ENCODE results near the gene PTPRT. TPM values are rescaled to one million over a fixed set of nuclear protein-coding genes. Genes with fewer than 3 reads are reported as not detected.

The PTPRT gene
- total and polyA plus RNA-seq, 2 of the 13 experiments (the other 11 are each of a cell fraction or from before 2014, with no cell fraction given), result under 0.01 to 0.09 TPM

DNA sequence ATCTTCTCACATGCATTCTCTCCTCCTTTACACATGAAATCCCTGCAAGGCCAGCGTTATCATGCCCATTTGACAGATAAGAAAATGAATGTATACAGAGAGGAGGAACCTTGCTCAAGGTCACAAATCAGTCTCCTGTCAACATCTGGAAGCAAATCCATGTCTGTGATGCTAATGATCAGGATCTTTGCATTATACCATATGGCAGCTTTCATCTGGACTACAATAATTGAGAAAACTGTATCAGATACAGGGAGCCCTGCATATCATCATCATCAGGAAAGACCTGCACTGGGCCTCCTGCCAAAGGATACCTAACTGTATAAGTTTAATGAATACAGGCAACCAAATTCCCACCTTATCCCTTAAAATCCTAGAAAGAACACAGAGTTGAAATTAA lies 213.7 kb downstream of the PTPRT start:
- no peak overlapping the region for H3K4me2 ChIP-seq (ENCODE audit: low read depth, low read length)
- H3K79me2 ChIP-seq (ENCODE audit: insufficient read depth, low read length), result no peaks in the 10 kb centered on the region
- POLR2A ChIA-PET, result no interaction called here
- FAIRE-seq (no peak), ATAC-seq (no peak), DNase-seq (ENCODE audit: low spot score) (no peak)
- intact Hi-C loops (cut with micrococcal nuclease; ENCODE audit: unreplicated experiment), result no loop called here
- H3K27me3 ChIP-seq (ENCODE audit: control insufficient read depth in 1 of 2, insufficient read depth in 2 of 2, low read length in 2 of 2), result peaks cover 0 to 2% of the 10 kb centered on the region in 2 experiments; a peak in 1 of 5 replicates
- H2AFZ ChIP-seq (ENCODE audit: low read length), result no peak overlapping the region
- H4K20me1 ChIP-seq (ENCODE audit: insufficient read depth, low read length), result no peaks in the 10 kb centered on the region
- no peaks in the 10 kb centered on the region for H3K4me1 ChIP-seq (ENCODE audit: insufficient read depth, low read length)
- no peaks in the 10 kb centered on the region for H3K36me3 ChIP-seq (replicated peaks in 1 of 2; ENCODE audit: control insufficient read depth in 1 of 2, insufficient read depth in 2 of 2, low read length in 2 of 2)
- H3K27ac ChIP-seq (ENCODE audit: extremely low read length, insufficient read depth, low read length), result no peak overlapping the region
- BruUV-seq (replicated peaks), result no TSS peak
- CTCF ChIA-PET (ENCODE audit: low intra/inter-chr PET ratio, low total read pairs), result no interaction called here
- no peaks in the 10 kb centered on the region for H3K9me3 ChIP-seq (ENCODE audit: low read length)
- H3K9ac ChIP-seq (ENCODE audit: insufficient read depth, low read depth, low read length), result no peak overlapping the region
- in situ Hi-C loops (cut with HindIII; ENCODE audit: extremely low pct_ligation_motif_present, low pct_unique_long_range_greater_than_20kb), result no loop called here
- 32% methylated on average over 1 of the region's 1 CpG for WGBS (ENCODE audit: low lambda C conversion rate)
- H3K4me3 ChIP-seq (replicated peaks in 1 of 3; ENCODE audit: insufficient read depth in 1 of 3, low read depth in 2 of 3, low read length in 3 of 3), result no peak overlapping the region
- TF ChIP-seq, protein P1, sequence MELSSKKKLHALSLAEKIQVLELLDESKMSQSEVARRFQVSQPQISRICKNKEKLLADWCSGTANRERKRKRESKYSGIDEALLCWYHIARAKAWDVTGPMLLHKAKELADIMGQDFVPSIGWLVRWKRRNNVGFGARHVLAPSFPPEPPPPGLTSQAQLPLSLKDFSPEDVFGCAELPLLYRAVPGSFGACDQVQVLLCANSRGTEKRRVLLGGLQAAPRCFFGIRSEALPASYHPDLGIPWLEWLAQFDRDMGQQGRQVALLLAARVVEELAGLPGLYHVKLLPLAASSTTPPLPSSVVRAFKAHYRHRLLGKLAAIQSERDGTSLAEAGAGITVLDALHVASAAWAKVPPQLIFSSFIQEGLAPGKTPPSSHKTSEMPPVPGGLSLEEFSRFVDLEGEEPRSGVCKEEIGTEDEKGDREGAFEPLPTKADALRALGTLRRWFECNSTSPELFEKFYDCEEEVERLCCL (CRISPR knock-in tag; IDR thresholded peaks at IDR 0.05; ENCODE audit: borderline replicate concordance), result no peak
- TF ChIP-seq ZNF660 (CRISPR knock-in tag; IDR thresholded peaks at IDR 0.05; ENCODE audit: borderline replicate concordance, low read depth), result no peak
- no peak for TF ChIP-seq ZMYM3 (CRISPR knock-in tag; IDR thresholded peaks at IDR 0.05)
- TF ChIP-seq, protein P2, sequence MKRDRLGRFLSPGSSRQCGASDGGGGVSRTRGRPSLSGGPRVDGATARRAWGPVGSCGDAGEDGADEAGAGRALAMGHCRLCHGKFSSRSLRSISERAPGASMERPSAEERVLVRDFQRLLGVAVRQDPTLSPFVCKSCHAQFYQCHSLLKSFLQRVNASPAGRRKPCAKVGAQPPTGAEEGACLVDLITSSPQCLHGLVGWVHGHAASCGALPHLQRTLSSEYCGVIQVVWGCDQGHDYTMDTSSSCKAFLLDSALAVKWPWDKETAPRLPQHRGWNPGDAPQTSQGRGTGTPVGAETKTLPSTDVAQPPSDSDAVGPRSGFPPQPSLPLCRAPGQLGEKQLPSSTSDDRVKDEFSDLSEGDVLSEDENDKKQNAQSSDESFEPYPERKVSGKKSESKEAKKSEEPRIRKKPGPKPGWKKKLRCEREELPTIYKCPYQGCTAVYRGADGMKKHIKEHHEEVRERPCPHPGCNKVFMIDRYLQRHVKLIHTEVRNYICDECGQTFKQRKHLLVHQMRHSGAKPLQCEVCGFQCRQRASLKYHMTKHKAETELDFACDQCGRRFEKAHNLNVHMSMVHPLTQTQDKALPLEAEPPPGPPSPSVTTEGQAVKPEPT (CRISPR knock-in tag; IDR thresholded peaks at IDR 0.05; ENCODE audit: low read depth), result no peak
- TF ChIP-seq, protein P3, sequence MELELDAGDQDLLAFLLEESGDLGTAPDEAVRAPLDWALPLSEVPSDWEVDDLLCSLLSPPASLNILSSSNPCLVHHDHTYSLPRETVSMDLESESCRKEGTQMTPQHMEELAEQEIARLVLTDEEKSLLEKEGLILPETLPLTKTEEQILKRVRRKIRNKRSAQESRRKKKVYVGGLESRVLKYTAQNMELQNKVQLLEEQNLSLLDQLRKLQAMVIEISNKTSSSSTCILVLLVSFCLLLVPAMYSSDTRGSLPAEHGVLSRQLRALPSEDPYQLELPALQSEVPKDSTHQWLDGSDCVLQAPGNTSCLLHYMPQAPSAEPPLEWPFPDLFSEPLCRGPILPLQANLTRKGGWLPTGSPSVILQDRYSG (CRISPR knock-in tag; IDR thresholded peaks at IDR 0.05), result no peak
- TF ChIP-seq, protein P4, sequence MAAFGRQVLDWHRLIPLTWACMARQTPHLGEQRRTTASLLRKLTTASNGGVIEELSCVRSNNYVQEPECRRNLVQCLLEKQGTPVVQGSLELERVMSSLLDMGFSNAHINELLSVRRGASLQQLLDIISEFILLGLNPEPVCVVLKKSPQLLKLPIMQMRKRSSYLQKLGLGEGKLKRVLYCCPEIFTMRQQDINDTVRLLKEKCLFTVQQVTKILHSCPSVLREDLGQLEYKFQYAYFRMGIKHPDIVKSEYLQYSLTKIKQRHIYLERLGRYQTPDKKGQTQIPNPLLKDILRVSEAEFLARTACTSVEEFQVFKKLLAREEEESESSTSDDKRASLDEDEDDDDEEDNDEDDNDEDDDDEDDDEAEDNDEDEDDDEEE (CRISPR knock-in tag; IDR thresholded peaks at IDR 0.05), result no peak
- no peak for TF ChIP-seq ZSCAN12 (CRISPR knock-in tag; IDR thresholded peaks at IDR 0.05)
- TF ChIP-seq MEF2D (CRISPR knock-in tag; IDR thresholded peaks at IDR 0.05), result no peak
- TF ChIP-seq, protein P5, sequence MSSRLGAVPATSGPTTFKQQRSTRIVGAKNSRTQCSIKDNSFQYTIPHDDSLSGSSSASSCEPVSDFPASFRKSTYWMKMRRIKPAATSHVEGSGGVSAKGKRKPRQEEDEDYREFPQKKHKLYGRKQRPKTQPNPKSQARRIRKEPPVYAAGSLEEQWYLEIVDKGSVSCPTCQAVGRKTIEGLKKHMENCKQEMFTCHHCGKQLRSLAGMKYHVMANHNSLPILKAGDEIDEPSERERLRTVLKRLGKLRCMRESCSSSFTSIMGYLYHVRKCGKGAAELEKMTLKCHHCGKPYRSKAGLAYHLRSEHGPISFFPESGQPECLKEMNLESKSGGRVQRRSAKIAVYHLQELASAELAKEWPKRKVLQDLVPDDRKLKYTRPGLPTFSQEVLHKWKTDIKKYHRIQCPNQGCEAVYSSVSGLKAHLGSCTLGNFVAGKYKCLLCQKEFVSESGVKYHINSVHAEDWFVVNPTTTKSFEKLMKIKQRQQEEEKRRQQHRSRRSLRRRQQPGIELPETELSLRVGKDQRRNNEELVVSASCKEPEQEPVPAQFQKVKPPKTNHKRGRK (CRISPR knock-in tag; IDR thresholded peaks at IDR 0.05), result no peak
- no peak for TF ChIP-seq ZSCAN9 (CRISPR knock-in tag; IDR thresholded peaks at IDR 0.05; ENCODE audit: borderline replicate concordance)
- no peak for TF ChIP-seq TMF1 (CRISPR knock-in tag; IDR thresholded peaks at IDR 0.05; ENCODE audit: low read depth)
- TF ChIP-seq RXRA (CRISPR knock-in tag; IDR thresholded peaks at IDR 0.05), result no peak
- TF ChIP-seq, protein P6, sequence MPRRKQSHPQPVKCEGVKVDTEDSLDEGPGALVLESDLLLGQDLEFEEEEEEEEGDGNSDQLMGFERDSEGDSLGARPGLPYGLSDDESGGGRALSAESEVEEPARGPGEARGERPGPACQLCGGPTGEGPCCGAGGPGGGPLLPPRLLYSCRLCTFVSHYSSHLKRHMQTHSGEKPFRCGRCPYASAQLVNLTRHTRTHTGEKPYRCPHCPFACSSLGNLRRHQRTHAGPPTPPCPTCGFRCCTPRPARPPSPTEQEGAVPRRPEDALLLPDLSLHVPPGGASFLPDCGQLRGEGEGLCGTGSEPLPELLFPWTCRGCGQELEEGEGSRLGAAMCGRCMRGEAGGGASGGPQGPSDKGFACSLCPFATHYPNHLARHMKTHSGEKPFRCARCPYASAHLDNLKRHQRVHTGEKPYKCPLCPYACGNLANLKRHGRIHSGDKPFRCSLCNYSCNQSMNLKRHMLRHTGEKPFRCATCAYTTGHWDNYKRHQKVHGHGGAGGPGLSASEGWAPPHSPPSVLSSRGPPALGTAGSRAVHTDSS (CRISPR knock-in tag; conservative IDR thresholded peaks at IDR 0.05), result no peak
